GM19452 (cell line): Measurements from ENCODE around the gene UPK1A.
A peak's percentile ranks its signal among the peaks of the same experiment; 100 is the strongest.
"Not testable (repeated sequence)": the region's sequence is repeated elsewhere in the genome, so short reads cannot be mapped to it uniquely, and the experiment has no call there.

Experiments
- ATAC-seq: cut with Tn5 transposase; IDR thresholded peaks from one replicate; pipeline ENCODE4 v1.9.1; 2021; ENCODE audit not compliant: unreplicated experiment

Gene UPK1A

GRCh38 chr19:35644206-35644986, 21.9 kb upstream of the UPK1A start:
- peak; percentile 64 for ATAC-seq

DNA sequence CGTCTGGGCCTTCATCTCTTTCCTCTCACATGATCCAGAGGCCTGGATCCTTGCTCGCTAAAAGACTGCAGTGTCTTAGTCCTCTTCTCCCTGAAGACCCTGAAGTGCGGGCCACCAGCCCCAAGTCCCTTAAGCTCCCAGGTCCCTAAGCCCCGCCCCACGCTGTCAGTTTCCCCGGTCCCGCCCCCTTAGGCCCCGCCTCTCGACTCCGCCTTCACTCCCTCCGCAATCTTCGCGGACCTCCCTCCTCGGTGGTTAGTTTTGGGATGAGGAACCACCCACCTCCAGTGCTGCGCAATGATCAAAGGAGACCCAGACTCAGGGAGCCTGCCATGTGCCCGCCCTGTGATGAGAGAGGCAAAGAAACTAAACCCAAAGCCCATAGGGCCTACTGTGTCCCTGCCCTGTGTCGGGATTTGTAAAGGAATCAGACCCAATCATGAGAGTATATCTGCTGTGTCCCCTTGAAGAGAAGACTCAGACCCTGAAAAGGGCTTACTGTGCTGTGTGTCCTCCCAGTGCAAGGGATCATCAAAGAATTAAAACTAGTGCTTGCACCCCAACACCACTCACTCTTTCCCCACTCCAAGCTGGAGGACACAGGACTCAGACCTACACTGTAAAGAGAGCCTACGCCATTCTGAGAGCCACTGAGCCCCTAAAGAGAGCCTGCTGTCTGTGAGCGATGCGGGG, 21.2 kb upstream of the UPK1A start:
- no peak for ATAC-seq

GRCh38 chr19:35645680-35646511, 20.4 kb upstream of the UPK1A start:
- no peak for ATAC-seq

GRCh38 chr19:35648017-35648961, 18.0 kb upstream of the UPK1A start, which contains the start of gene COX6B1:
Gene COX6B1, plus strand, starts transcription at chr19:35648323. Its CDS starts 2,921 bp downstream, at chr19:35651244.
- peak; percentile 55 for ATAC-seq

GRCh38 chr19:35650581-35650980, 15.7 kb upstream of the UPK1A start:
- no peak for ATAC-seq

DNA sequence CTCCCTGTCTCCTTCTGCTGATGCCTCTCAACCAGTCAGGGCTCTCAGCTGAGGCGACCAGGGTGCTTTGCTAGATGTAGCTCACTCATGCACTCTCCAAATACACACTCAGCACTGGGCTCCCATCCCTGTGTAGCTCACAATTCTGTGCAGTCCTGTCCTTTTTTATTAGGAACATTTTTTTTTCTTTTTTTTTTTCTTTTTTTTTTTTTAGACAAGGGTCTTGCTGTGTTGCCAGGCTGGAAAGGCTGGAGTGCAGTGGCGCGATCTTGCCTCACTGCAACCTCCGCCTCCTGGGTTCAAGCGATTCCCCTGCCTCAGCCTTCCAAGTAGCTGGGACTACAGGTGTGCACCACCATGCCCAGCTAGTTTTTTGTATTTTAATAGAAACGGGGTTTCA, 11.5 kb upstream of the UPK1A start:
- ATAC-seq = not testable (repeated sequence)

GRCh38 chr19:35655600-35655999, 10.7 kb upstream of the UPK1A start:
- no peak for ATAC-seq

- ATAC-seq = no peak
Measured at GRCh38 chr19:35656700-35657099, 9.6 kb upstream of the UPK1A start.

DNA sequence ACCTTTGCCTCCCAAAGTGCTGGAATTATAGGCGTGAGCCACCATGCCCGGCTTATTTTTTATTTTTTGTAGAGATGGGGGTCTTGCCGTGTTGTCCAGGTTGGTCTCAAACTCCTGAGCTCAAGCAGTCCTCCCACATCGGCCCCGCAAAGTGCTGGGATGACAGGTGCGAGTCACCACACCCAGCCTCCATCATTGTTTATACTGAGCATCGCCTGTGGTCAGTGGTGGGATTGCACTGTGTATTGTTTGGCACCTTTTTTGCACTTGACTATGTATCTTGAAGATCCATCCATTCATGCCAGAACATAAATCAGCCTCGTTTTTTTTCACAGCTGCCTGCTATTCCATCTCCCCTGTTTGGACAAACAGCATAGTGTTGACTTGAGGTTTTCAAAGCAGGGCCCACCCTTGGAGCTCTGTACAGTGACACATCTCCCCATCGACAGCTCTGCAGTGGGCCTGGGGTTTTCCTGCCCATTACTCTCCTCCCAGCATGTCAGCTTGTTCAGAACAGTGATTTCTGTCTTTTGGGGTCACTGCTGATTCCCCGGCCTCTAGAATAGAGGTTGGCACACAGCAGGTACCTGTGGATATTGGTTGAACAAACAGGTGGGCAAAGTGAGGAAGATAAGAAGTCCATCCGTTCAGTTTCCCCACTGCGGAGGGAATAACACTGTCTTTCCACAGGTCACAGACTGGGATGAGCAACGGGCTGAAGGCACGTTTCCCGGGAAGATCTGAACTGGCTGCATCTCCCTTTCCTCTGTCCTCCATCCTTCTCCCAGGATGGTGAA, 8.2 kb upstream of the UPK1A start:
- no peak for ATAC-seq

DNA sequence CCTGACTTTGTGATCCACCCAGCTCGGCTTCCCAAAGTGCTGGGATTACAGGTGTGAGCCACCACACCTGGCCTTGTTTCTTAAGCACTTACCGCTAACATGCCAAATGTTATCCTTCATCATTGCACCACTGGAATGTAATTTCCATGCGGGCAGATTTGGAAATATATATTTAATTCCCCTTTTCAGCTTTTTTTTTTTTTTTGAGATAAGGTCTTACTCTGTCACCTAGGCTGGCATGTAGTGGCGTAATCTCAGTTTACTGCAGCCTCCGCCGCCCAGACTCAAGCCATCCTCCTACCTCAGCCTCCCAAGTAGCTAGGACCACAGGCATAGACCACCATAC, 4.3 kb upstream of the UPK1A start:
- ATAC-seq = no peak

DNA sequence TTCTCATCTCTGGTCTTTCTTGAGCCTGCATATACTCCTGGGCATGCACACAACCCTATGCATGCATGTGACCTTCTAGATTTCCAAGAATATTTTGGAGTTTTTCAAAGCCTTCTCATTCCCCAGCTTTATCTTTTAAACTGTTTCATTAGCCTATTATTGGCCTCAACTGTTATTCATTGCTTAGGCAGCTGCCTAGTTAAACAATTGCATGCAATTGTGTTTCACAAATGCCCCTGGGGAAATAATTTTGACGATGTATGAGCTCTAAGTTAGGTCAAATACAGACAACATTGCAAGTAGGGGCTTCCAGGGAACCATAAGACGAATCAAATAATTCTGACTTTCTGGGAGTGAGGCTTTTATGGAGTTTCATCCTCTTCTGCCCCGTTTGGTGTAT, 2.3 kb upstream of the UPK1A start:
- no peak for ATAC-seq

DNA sequence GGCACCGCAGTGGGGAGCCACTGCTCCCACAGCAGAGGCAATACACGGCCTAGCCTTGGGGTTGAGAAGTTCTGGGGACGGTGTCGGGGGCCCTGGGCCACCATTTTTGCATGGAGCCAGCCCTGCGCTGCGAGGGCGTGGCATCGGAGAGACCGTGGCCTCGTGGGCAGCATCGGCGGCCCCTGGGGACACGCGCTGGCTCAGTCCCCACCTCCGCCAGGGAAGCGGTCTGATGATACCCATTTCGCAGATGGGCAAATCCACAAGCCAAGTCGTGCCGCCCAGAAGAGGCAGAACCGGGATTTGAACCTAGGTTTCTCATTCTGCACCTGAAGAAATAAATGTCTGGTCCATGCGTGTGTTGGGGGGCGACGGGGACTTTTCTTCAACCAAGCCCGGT, 1.2 kb upstream of the UPK1A start:
- no peak for ATAC-seq

- ATAC-seq = no peak
Measured at GRCh38 chr19:35665604-35666003, 713 bp upstream of the UPK1A start.

DNA sequence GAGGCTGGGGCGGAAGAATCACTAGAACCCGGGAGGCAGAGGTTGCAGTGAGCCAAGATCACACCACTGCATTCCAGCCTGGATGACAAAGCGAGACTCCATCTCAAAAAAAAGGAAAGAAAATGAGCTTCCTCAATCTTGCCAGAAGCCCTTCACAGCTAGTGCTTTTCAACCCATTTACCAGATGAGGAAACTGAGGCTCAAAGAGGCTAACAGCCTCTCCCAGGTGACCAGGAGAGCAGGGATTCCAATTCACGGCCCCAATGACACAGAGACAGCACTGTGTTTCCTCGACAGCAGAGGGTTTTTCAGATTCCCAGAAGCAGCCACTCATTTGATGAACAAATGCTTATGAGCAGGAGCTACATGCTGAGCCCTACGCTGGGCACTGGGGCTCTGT, 3.2 kb downstream of the UPK1A start:
- no peak for ATAC-seq

GRCh38 chr19:35669974-35670373, 3.7 kb downstream of the UPK1A start:
- ATAC-seq = no peak

- ATAC-seq = no peak
Measured at GRCh38 chr19:35670686-35671085, 4.4 kb downstream of the UPK1A start.

GRCh38 chr19:35671818-35672217, 5.5 kb downstream of the UPK1A start:
- ATAC-seq = no peak

- no peak for ATAC-seq
Measured at GRCh38 chr19:35673121-35673804, 6.9 kb downstream of the UPK1A start.

DNA sequence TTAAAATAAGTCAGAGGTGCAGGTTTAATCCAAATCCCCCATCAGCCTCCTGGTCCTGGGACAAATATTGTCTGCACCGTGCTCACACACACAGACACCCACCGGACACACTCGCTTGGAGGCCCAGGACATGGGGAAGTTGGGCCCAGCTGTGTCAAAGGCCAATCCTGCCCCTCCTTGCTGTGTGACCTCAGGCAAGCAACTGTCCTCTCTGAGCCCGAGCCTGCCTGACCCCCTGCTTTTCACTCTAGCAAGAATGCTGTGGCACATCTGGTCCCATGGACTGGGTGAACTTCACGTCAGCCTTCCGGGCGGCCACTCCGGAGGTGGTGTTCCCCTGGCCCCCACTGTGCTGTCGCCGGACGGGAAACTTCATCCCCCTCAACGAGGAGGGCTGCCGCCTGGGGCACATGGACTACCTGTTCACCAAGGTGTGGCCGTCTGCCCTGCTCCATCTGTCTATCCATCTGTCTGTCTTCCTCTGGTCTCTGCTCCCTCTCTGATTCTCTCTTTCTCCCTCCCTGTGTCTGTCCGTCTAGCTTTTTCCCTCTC, 9.3 kb downstream of the UPK1A start:
- no peak for ATAC-seq
